Activated CD8-positive, alpha-beta T cell treated with anti-CD3 and anti-CD28 coated beads for 36 hours (primary cell): Measurements from ENCODE around the gene FAM174A. TPM values are rescaled to one million over a fixed set of nuclear protein-coding genes. Genes with fewer than 3 reads are reported as not detected.

ENCODE experiments used
- ATAC-seq: fragments of 200-7000 bp; cut with Tn5 transposase; one replicate; pipeline ENCODE4 v1.10.0; 2021; ENCODE audit warnings: mild to moderate bottlenecking, moderate library complexity
- CTCF ChIA-PET: fragments of 350-600 bp; sonication (Branson Sonifier 250); formaldehyde crosslinking; loops from one replicate; lab custom pipeline; 2021; ENCODE audit warnings: antibody characterized with exemption; lab: Charles Lee
- POLR2A ChIA-PET: fragments of 350-600 bp; sonication (Branson Sonifier 250); formaldehyde crosslinking; loops from one replicate; lab custom pipeline; 2021; ENCODE audit warnings: antibody characterized with exemption; lab: Charles Lee
- DNase-seq: peaks from one replicate; pipeline ENCODE4 v3.0.0-alpha.2; 2020
- H3K27ac Mint-ChIP-seq: one replicate; pipeline ENCODE4 v1.8.0; 2021; ENCODE audit warnings: mild to moderate bottlenecking, mixed read lengths
- H3K27me3 Mint-ChIP-seq: one replicate; pipeline ENCODE4 v1.8.0; 2021; ENCODE audit warnings: mixed read lengths
- H3K36me3 Mint-ChIP-seq: one replicate; pipeline ENCODE4 v1.8.0; 2021; ENCODE audit warnings: low read depth, mixed read lengths
- H3K4me1 Mint-ChIP-seq: one replicate; pipeline ENCODE4 v1.8.0; 2021; ENCODE audit warnings: low read depth, mixed read lengths
- H3K4me3 Mint-ChIP-seq: one replicate; pipeline ENCODE4 v1.8.0; 2021; ENCODE audit warnings: mild to moderate bottlenecking, moderate library complexity, mixed read lengths
- H3K9me3 Mint-ChIP-seq: one replicate; pipeline ENCODE4 v1.8.0; 2021; ENCODE audit warnings: mixed read lengths
- CTCF ChIP-seq: fragments of 200-600 bp; IDR thresholded peaks from one replicate; pipeline ENCODE4 v1.8.0; 2022; ENCODE audit warnings: antibody characterized with exemption, mild to moderate bottlenecking
- intact Hi-C: fragments of 100-400 bp; cut with micrococcal nuclease; formaldehyde crosslinking; loops from one replicate; pipeline ENCODE4 v1.10.0; 2022
- total RNA-seq, 2 experiments: library from RNA; stranded (reverse); gene quantifications; one replicate each; pipeline ENCODE4 v1.2.3, GENCODE V29; 2021

Gene FAM174A
- total RNA-seq, 2 experiments from 2014 or later: 5.9 to 6.6 TPM

GRCh38 chr5:100566382-100567141, 31.4 kb downstream of the FAM174A start:
- no peak for TF ChIP-seq CTCF
- no peaks in the 10 kb centered on the region for H3K27me3 Mint-ChIP-seq
- ChIA-PET CTCF (no interaction called here), POLR2A (interaction anchor here (0.7 to 0.9 kb wide), 2 partner anchors 48 to 385 kb away, joined by 3 read pairs; no protein-coding TSS in a partner anchor)
- no peaks in the 10 kb centered on the region for H3K9me3 Mint-ChIP-seq
- H3K27ac Mint-ChIP-seq: no peak overlapping the region
- intact Hi-C loops: no loop called here
- H3K4me3 Mint-ChIP-seq: peak overlapping the region; percentile 16
- DNase-seq (no peak), ATAC-seq (no peak)
- peaks cover 9% of the 10 kb centered on the region for H3K4me1 Mint-ChIP-seq
- peaks cover 20% of the 10 kb centered on the region for H3K36me3 Mint-ChIP-seq

- no peak overlapping the region for H3K27ac Mint-ChIP-seq
- H3K36me3 Mint-ChIP-seq: no peaks in the 10 kb centered on the region
- ChIA-PET CTCF (no interaction called here), POLR2A (no interaction called here)
- H3K9me3 Mint-ChIP-seq: no peaks in the 10 kb centered on the region
- H3K4me1 Mint-ChIP-seq: peaks cover 4% of the 10 kb centered on the region
- no peaks in the 10 kb centered on the region for H3K27me3 Mint-ChIP-seq
- ATAC-seq (no peak), DNase-seq (no peak)
- TF ChIP-seq CTCF: no peak
- intact Hi-C loops: no loop called here
- H3K4me3 Mint-ChIP-seq: no peak overlapping the region
Observed at GRCh38 chr5:100574716-100575115, 39.5 kb downstream of the FAM174A start.

GRCh38 chr5:100575815-100576214, 40.6 kb downstream of the FAM174A start:
- intact Hi-C loops: no loop called here
- no peaks in the 10 kb centered on the region for H3K9me3 Mint-ChIP-seq
- ChIA-PET CTCF (no interaction called here), POLR2A (no interaction called here)
- H3K4me1 Mint-ChIP-seq: peaks cover 4% of the 10 kb centered on the region
- H3K27ac Mint-ChIP-seq: no peak overlapping the region
- DNase-seq: no peak
- no peak overlapping the region for H3K4me3 Mint-ChIP-seq
- no peak for ATAC-seq
- H3K36me3 Mint-ChIP-seq: peaks cover 6% of the 10 kb centered on the region
- TF ChIP-seq CTCF: no peak
- H3K27me3 Mint-ChIP-seq: no peaks in the 10 kb centered on the region

GRCh38 chr5:100576217-100576751, 41.1 kb downstream of the FAM174A start:
- H3K27me3 Mint-ChIP-seq: no peaks in the 10 kb centered on the region
- ChIA-PET POLR2A (no interaction called here), CTCF (no interaction called here)
- no peak overlapping the region for H3K4me3 Mint-ChIP-seq
- intact Hi-C loops: no loop called here
- H3K27ac Mint-ChIP-seq: no peak overlapping the region
- TF ChIP-seq CTCF: no peak
- ATAC-seq (no peak), DNase-seq (no peak)
- peaks cover 4% of the 10 kb centered on the region for H3K4me1 Mint-ChIP-seq
- no peaks in the 10 kb centered on the region for H3K9me3 Mint-ChIP-seq
- peaks cover 7% of the 10 kb centered on the region for H3K36me3 Mint-ChIP-seq

GRCh38 chr5:100577506-100577905, 42.3 kb downstream of the FAM174A start:
- POLR2A ChIA-PET: no interaction called here
- TF ChIP-seq CTCF: no peak
- no peak overlapping the region for H3K27ac Mint-ChIP-seq
- CTCF ChIA-PET: no interaction called here
- intact Hi-C loops: no loop called here
- ATAC-seq (no peak), DNase-seq (no peak)
- no peak overlapping the region for H3K4me3 Mint-ChIP-seq
- no peaks in the 10 kb centered on the region for H3K27me3 Mint-ChIP-seq
- no peaks in the 10 kb centered on the region for H3K9me3 Mint-ChIP-seq
- peaks cover 4% of the 10 kb centered on the region for H3K4me1 Mint-ChIP-seq
- peaks cover 9% of the 10 kb centered on the region for H3K36me3 Mint-ChIP-seq
